Kidney (tissue), 14 donors: ENCODE data around the gene ANKS1B. TPM values are rescaled to one million over a fixed set of nuclear protein-coding genes. Genes with fewer than 3 reads are reported as not detected.

Experiments used
- DNase-seq, 5 donors: peaks; one replicate each; pipeline ENCODE4 v3.0.0-alpha.2; 2013 to 2020
- FAIRE-seq: peaks from 2 replicates; lab custom pipeline; 2012; peaks lifted over from hg19 to GRCh38; lab: Jason Lieb, UNC
- H3K27ac ChIP-seq, 2 donors: one replicate each; pipeline ENCODE4 v1.7.0; 2013; ENCODE audit warnings: low read depth in 2 of 2, low read length in 2 of 2, inconsistent platforms in 1 of 2
- H3K27me3 ChIP-seq: one replicate; pipeline ENCODE4 v1.7.1; 2013; ENCODE audit warnings: low read length, inconsistent platforms; ENCODE audit not compliant: control insufficient read depth, insufficient read depth
- H3K36me3 ChIP-seq, 3 donors: one replicate each; pipeline versions ENCODE4 v1.7.0 to v1.7.1; 2013; ENCODE audit warnings: low read length in 3 of 3, control low read depth in 1 of 3, inconsistent platforms in 1 of 3; ENCODE audit not compliant: insufficient read depth in 3 of 3, control insufficient read depth in 2 of 3
- H3K4me1 ChIP-seq, 3 donors: one replicate each; pipeline versions ENCODE4 v1.7.0 to v1.7.1; 2013; ENCODE audit warnings: low read length in 3 of 3, inconsistent platforms in 1 of 3, low read depth in 1 of 3; ENCODE audit not compliant: control insufficient read depth in 2 of 3, insufficient read depth in 2 of 3
- H3K4me3 ChIP-seq, 3 donors: one replicate each; pipeline versions ENCODE4 v1.7.0 to v1.8.1; 2013; ENCODE audit warnings: low read length in 3 of 3, control low read depth in 1 of 3, inconsistent platforms in 1 of 3
- H3K9ac ChIP-seq, 3 donors: one replicate each; pipeline versions ENCODE4 v1.7.0 to v1.7.1; 2013; ENCODE audit warnings: low read length in 3 of 3, control low read depth in 1 of 3, inconsistent platforms in 1 of 3
- H3K9me3 ChIP-seq, 3 donors: one replicate each; pipeline versions ENCODE4 v1.7.0 to v1.7.1; 2013; ENCODE audit warnings: low read length in 3 of 3, control low read depth in 1 of 3, inconsistent platforms in 1 of 3; ENCODE audit not compliant: control insufficient read depth in 2 of 3, insufficient read depth in 1 of 3
- intact Hi-C: fragments of 100-400 bp; cut with DNase I; formaldehyde crosslinking; loops from one replicate; pipeline ENCODE4 v1.11.1; 2022
- polyA plus RNA-seq: library from polyadenylated mRNA; stranded (reverse); fragments of 350-450 nt; fragmentation: Illumina TruSeq; extraction: RNeasy Lipid Tissue Mini Kit (QIAGEN cat#74804); gene quantifications from one replicate; pipeline ENCODE4 v1.2.3, GENCODE V29; 2014; ENCODE audit warnings: low read depth, low replicate concordance; ENCODE audit not compliant: insufficient read depth
- total RNA-seq: library from RNA; stranded (reverse); fragmentation: NEBNext Ultra II Directional; extraction: Animal tissue kit (Norgen Biotek cat#: 25700); gene quantifications from one replicate; pipeline ENCODE4 v1.2.1, GENCODE V29; 2021
- TF ChIP-seq, protein P1 (sequence below): IDR thresholded peaks from 3 replicates; pipeline ENCODE4 v1.5.1; 2012; ENCODE audit warnings: mild to moderate bottlenecking, moderate library complexity, borderline replicate concordance; ENCODE audit not compliant: insufficient read depth; ENCODE audit errors: extremely low read depth
- donor health status: control.
- donor health status: control.
- donor health status: control.
- donor health status: control.
- donor health status: control.
- donor health status: DM: yes; HTN: yes; CAD: no.
- donor health status: Normal renal cell carcinoma (clear cell type).

The ANKS1B gene
- total and polyA plus RNA-seq, 2 donors from 2014 or later: 1.7 to 5.8 TPM

DNA sequence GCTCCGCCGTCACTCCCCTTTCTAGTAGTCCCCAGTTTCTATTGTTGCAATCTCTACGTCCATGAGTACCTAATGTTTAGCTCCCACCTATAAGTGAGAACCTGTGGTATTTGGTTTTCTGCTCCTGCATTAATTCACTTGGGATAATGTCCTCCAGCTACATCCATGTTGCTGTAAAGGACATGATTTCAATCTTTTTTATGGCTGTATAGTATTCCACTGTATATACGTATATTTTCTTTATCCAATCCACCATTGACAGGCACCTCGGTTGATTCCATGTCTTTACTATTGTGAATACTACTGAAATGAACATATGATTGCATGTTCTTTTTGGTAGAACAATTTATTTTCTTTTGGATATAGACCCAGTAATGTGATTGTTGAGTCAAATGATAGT, 114.7 kb downstream of the ANKS1B start:
- no peak for DNase-seq

GRCh38 chr12:99861731-99862130, 123.0 kb downstream of the ANKS1B start:
- TF ChIP-seq, protein P1, sequence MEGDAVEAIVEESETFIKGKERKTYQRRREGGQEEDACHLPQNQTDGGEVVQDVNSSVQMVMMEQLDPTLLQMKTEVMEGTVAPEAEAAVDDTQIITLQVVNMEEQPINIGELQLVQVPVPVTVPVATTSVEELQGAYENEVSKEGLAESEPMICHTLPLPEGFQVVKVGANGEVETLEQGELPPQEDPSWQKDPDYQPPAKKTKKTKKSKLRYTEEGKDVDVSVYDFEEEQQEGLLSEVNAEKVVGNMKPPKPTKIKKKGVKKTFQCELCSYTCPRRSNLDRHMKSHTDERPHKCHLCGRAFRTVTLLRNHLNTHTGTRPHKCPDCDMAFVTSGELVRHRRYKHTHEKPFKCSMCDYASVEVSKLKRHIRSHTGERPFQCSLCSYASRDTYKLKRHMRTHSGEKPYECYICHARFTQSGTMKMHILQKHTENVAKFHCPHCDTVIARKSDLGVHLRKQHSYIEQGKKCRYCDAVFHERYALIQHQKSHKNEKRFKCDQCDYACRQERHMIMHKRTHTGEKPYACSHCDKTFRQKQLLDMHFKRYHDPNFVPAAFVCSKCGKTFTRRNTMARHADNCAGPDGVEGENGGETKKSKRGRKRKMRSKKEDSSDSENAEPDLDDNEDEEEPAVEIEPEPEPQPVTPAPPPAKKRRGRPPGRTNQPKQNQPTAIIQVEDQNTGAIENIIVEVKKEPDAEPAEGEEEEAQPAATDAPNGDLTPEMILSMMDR: no peak
- H3K4me1 ChIP-seq: no peaks in the 10 kb centered on the region
- H3K4me3 ChIP-seq: no peak overlapping the region
- no peak overlapping the region for H3K9ac ChIP-seq
- FAIRE-seq: no peak
- H3K9me3 ChIP-seq: no peaks in the 10 kb centered on the region
- intact Hi-C loops: no loop called here
- H3K36me3 ChIP-seq: no peaks in the 10 kb centered on the region
- H3K27me3 ChIP-seq: no peaks in the 10 kb centered on the region
- H3K27ac ChIP-seq: no peak overlapping the region
- DNase-seq: no peak

More for the DNA sequence above, 114.7 kb downstream of the ANKS1B start:
- Histone ChIP-seq H3K4me3 (no peak overlapping the region), H3K9me3 (no peaks in the 10 kb centered on the region), H3K27ac (no peak overlapping the region), H3K36me3 (no peaks in the 10 kb centered on the region), H3K4me1 (no peaks in the 10 kb centered on the region), H3K9ac (no peak overlapping the region), H3K27me3 (no peaks in the 10 kb centered on the region)
- TF ChIP-seq, protein P1: no peak
- intact Hi-C loops: no loop called here
- FAIRE-seq: no peak

DNA sequence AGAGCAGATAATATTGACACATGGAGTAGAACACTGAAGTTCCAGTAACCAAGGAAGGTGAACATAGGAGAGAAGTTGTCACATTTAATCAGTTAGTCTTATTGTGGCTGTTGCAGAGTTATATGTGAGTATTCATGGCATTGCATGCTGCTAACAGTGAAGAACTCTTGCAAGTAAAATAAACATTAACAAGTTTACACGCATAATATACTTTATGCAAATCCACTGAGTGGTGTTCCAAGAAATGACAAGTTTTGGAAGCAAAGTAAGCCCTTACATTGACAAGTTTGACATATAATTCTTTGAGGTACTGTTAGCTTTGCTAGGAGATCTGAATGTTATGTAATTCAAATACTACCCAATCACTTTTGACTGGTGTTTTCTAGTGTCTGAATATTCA, 125.6 kb downstream of the ANKS1B start:
- no peak for FAIRE-seq

More for the DNA sequence above, 125.6 kb downstream of the ANKS1B start:
- H3K36me3 ChIP-seq: no peaks in the 10 kb centered on the region
- no peak overlapping the region for H3K4me3 ChIP-seq
- no peaks in the 10 kb centered on the region for H3K27me3 ChIP-seq
- H3K9me3 ChIP-seq: peaks cover 0 to 3% (median 0%) of the 10 kb centered on the region in 3 donors
- no peak overlapping the region for H3K27ac ChIP-seq
- H3K4me1 ChIP-seq: no peaks in the 10 kb centered on the region
- TF ChIP-seq, protein P1: no peak
- no peak overlapping the region for H3K9ac ChIP-seq
- no peak for DNase-seq
- intact Hi-C loops: no loop called here
